Camera-type eye (tissue), 1 donor: ENCODE measurements around the gene IRX4. TPM values are rescaled to one million over a fixed set of nuclear protein-coding genes. Genes with fewer than 3 reads are reported as not detected.

Source experiments
- total RNA-seq: library from RNA; depleted of rRNA; stranded (reverse); fragments of >200 nt; gene quantifications from one replicate; pipeline ENCODE4 v1.2.3, GENCODE V29; 2014

IRX4 gene
- total RNA-seq: 0.55 TPM

DNA sequence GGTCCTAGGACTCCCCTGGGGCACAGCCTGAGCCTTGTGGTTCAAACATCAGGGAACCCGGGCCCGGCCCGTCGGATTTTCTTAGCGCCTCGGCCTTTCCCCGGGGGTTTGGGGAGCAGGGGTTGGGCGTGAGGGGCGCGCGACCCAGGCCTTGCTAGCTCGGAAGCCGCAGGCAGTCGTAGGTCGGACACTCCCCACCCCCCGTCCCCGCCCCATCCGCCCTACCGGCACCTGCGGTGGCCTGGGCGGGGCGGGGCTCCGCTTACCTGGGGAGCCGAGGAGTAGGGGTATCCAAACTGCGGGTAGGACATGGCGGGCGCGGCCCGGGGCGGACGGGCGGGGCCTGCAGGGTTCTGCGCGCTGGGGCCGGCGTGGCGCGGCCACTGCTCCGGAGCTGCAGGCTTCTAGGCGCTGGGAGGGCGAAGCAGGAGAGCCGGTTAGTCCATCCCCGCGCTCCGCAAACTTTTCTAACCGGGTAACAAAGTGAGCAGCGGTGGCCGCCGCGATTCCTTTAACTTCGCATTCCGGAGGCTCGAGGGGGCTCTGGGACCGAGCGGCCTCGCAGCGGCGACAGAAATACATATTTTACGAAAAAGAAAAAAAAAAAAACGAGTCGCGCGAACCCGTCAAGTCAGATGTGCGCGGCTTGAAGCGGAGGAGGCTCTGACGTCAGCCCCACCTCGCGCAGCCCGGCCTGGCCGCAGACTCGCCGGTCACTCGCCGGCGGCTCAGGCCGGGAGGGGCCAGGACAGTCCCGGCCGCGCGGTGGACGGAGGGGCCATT lies at the start of gene IRX4:
Gene IRX4 (minus strand): TSS at position 589 of the 783 bp plus-strand sequence. CDS start 278 bp downstream, at position 311.

Other genes with a start within 250 kb of the IRX4 start
- 24.2 TPM for gene MRPL36, start 83.1 kb downstream of the IRX4 start, total RNA-seq
- 25.8 TPM for gene NDUFS6, start 81.5 kb downstream of the IRX4 start, total RNA-seq